Fibroblast of skin of right quadriceps (primary cell): ENCODE results near the gene ARHGAP4.

ENCODE experiments used
- DNase-seq: peaks from one replicate; pipeline ENCODE4 v3.0.0-alpha.2; 2013

Gene ARHGAP4

GRCh38 chrX:153864101-153864500 lies 62.0 kb downstream of the ARHGAP4 start:
- no peak for DNase-seq

- DNase-seq: no peak
Observed at GRCh38 chrX:153863251-153863991, 62.6 kb downstream of the ARHGAP4 start.

DNA sequence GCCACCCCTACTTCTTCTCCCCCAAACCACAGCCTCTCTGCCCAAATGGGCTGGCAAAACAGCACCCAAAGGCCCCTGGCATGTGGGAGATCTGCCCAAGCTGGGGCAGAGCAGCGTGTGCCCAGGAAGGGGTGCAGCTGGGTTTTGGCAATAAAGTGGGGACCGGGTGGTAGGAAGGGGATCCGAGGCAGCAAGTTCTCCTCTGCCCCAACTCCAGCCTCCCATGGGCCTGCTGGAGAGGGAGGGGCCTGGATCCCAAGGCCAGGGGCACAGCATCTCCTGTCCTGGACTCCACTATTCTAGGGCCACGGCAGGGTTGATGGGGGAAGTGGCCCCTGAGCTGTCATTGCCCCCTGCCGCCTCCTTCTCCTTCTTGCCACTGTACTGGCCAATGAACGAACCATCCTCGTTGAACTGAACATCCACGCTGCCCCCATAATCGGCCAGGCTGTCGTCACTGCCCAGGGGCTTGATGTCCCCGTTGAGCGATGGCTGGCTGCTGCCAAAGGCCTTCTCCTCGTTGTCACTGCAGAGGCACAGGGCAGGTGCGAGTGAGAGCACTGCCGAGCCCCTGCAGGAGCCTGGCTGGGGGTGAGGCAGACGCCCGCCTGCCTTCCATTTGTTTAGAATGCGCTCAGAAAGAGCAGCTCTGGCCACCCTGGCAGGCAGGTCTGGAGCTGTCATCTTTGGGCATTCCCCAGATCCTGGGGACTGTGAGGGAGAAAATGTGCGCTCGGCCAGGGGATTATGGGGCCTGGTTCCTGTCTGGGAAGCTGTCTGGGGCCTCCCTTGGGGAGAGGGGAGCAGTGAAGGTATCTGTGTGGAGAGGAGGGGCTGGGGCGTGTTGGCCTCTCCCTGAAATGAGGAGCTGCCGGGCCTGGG lies 63.5 kb downstream of the ARHGAP4 start:
- no peak for DNase-seq

GRCh38 chrX:153861733-153862310 lies 64.2 kb downstream of the ARHGAP4 start:
- DNase-seq: no peak

- DNase-seq: no peak
Observed at GRCh38 chrX:153861151-153861550, 64.9 kb downstream of the ARHGAP4 start.
